T-helper 1 cell treated with Interleukin-12 subunit alpha and Interleukin-12 subunit beta and Interleukin-4 antibody, amounts not matched to agents 30 ng/mL and 1 ng/mL, for 36 hours (primary cell): ENCODE data around the gene AGPAT3. TPM values are rescaled to one million over a fixed set of nuclear protein-coding genes. Genes with fewer than 3 reads are reported as not detected.
"Not testable (repeated sequence)": the region's sequence is repeated elsewhere in the genome, so short reads cannot be mapped to it uniquely, and the experiment has no call there.

Experiments used
- intact Hi-C: fragments of 100-400 bp; cut with micrococcal nuclease; formaldehyde crosslinking; loops from one replicate; pipeline ENCODE4 v1.15.1; 2024
- total RNA-seq: library from RNA; stranded (reverse); gene quantifications from 2 replicates; pipeline ENCODE4 v1.2.3, GENCODE V29; 2022

AGPAT3 gene
- total RNA-seq, 1 donor from 2014 or later = 124 TPM

- intact Hi-C loops = loop anchor here (5.0 kb wide), 2 partner anchors 37 to 57 kb away; no protein-coding TSS in a partner anchor
Measured at GRCh38 chr21:43880111-43880985, 15.3 kb downstream of the AGPAT3 start.

GRCh38 chr21:43881283-43881682, 16.3 kb downstream of the AGPAT3 start:
- intact Hi-C loops = loop anchor here (5.0 kb wide), 2 partner anchors 36 to 56 kb away; no protein-coding TSS in a partner anchor

- intact Hi-C loops = loop anchor here (5.0 kb wide), 2 partner anchors 35 to 55 kb away; no protein-coding TSS in a partner anchor
Measured at GRCh38 chr21:43881935-43882334, 16.9 kb downstream of the AGPAT3 start.

- intact Hi-C loops = loop anchor here (5.0 kb wide), 2 partner anchors 34 to 54 kb away; no protein-coding TSS in a partner anchor
Measured at GRCh38 chr21:43882952-43883545, 18.0 kb downstream of the AGPAT3 start.

- intact Hi-C loops = loop anchor here (5.0 kb wide), 2 partner anchors 33 to 53 kb away; no protein-coding TSS in a partner anchor
Measured at GRCh38 chr21:43884012-43884860, 19.2 kb downstream of the AGPAT3 start.

GRCh38 chr21:43884861-43885417, 19.9 kb downstream of the AGPAT3 start:
- intact Hi-C loops = loop anchor here (5.0 kb wide), 2 partner anchors 32 to 52 kb away; no protein-coding TSS in a partner anchor

- intact Hi-C loops = no loop called here
Measured at GRCh38 chr21:43885721-43886120, 20.7 kb downstream of the AGPAT3 start.

- intact Hi-C loops = no loop called here
Measured at GRCh38 chr21:43886565-43886964, 21.5 kb downstream of the AGPAT3 start.

GRCh38 chr21:43889069-43889468, 24.0 kb downstream of the AGPAT3 start:
- intact Hi-C loops = no loop called here

GRCh38 chr21:43890042-43890441, 25.0 kb downstream of the AGPAT3 start:
- intact Hi-C loops = no loop called here

- intact Hi-C loops = loop anchor here (2.0 kb wide), 1 partner anchor 46 kb away; no protein-coding TSS in a partner anchor
Measured at GRCh38 chr21:43892334-43892733, 27.3 kb downstream of the AGPAT3 start.

GRCh38 chr21:43892984-43893535, 28.0 kb downstream of the AGPAT3 start:
- intact Hi-C loops = loop anchor here (1.0 to 2.0 kb wide), 2 partner anchors 27 to 46 kb away; no protein-coding TSS in a partner anchor

GRCh38 chr21:43893536-43894205, 28.6 kb downstream of the AGPAT3 start:
- intact Hi-C loops = loop anchor here (1.0 to 2.0 kb wide), 2 partner anchors 27 to 45 kb away; no protein-coding TSS in a partner anchor

GRCh38 chr21:43894206-43894577, 29.2 kb downstream of the AGPAT3 start:
- intact Hi-C loops = no loop called here

- intact Hi-C loops = no loop called here
Measured at GRCh38 chr21:43895196-43895595, 30.2 kb downstream of the AGPAT3 start.

- intact Hi-C loops = not testable (repeated sequence)
Measured at GRCh38 chr21:43896696-43897299, 31.8 kb downstream of the AGPAT3 start.

GRCh38 chr21:43899307-43900077, 34.5 kb downstream of the AGPAT3 start:
- intact Hi-C loops = no loop called here

GRCh38 chr21:43900078-43900385, 35.0 kb downstream of the AGPAT3 start:
- intact Hi-C loops = no loop called here

- intact Hi-C loops = no loop called here
Measured at GRCh38 chr21:43900690-43901089, 35.7 kb downstream of the AGPAT3 start.
